GM12873 (cell line): ENCODE measurements around the gene SCAMP5.

Source experiments
- CTCF ChIP-seq: IDR thresholded peaks from 2 replicates; pipeline ENCODE4 v1.5.1; 2012; ENCODE audit warnings: low read depth, mild to moderate bottlenecking, moderate library complexity, low read length, control low read depth; ENCODE audit not compliant: insufficient read depth; ENCODE audit errors: missing control alignments

SCAMP5 gene

DNA sequence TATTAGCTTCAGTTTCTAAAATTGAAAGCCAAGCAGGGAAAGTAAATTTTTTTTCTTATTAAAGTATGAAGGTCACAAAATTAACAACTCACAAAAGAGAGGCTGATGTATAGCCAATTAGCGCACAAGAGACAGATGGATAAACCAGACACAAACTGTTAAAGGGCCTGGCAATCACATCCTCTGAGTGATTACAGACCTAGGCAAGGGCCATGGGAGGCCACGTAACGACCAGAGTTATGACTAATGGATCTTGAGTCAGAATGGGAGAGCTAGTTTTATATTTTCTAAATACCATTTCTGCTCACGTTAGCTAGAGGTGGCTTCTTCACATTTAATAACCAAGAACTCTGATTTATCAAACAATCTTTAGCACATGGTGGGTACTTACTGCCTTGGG, 17.8 kb upstream of the SCAMP5 start:
- no peak for TF ChIP-seq CTCF

GRCh38 chr15:74978077-74978476, 17.3 kb upstream of the SCAMP5 start:
- TF ChIP-seq CTCF, result no peak

DNA sequence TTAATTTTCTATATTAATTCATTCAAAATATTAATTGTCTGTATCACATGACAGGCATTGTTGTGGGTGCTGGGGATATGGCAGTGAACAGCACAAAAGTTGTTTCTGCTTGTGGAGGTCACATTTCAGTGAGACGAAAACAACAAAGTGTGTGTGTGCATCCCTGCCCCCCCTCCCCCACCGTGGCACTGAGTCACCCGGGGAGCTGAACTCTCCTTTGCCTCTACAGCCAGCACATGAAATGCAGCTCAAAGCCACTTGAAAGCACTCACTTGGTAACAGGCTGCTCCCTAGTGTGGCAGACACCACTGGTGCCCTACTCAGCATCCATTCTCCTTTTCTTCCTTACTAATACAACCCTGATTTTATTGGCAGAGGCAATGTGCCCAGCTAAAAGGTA, 16.9 kb upstream of the SCAMP5 start:
- no peak for TF ChIP-seq CTCF

- no peak for TF ChIP-seq CTCF
These were observed 13.2 kb upstream of the SCAMP5 start for GRCh38 chr15:74982183-74982582.

DNA sequence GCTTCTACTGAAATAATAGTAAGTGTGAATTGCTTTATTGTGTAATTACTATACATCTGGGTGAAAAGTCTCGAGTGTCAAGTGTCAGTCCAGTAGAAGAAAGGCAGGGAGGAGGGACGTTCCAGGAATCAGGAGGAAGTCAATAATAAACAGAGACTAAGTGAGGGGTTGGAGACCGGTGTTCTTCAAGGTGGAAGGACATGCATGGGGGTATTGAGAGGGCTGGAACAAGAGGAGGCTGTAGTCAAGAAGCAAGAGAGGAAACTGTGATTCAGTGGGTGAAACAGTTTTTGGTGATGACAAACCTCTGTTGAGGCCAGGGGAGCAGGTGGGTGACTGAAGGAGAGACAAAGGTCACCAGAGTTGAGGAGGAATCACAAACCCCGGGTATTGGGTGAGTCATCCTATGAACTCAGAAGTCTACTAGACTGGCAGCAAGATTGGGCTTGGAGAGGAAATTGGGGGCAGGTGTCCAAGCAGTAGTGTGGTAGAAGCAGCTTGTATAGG, 11.6 kb upstream of the SCAMP5 start:
- TF ChIP-seq CTCF, result no peak

DNA sequence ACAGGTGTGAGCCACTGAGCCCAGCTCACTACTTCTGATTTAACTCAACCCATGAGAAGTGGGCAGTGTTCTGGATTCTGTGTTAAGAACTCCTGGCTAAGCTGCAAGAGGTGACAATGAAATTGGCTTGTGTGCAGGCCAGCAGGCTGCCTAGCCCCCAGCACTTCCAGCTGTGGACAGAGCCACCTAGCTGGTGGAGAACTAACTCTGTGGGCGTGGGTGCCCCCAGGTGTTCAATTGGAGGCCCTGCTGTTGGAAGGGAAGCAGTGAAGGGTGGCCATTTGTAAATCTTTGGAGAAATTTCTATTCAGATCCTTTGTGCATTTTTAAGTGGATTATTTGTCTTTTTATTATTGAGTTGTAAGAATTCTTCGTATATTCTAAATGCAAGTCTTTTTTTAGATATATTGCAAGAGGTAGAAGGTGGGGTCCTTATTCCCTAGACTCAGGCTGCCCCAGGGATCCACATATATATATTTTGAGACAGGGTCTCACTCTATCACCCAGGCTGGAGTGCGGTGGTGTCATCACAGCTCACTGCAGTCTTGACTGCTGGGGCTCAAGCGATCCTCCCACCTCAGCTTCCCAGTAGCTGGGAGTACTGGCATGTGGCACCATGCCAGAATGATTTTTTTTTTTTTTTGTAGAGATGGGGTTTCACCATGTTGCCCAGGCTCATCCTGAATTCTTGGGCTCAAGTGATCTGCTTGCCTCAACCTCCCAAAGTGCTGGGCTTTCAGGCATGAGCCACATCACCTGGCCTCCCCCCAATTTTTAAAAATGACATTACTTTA, 7.2 kb upstream of the SCAMP5 start:
- peak; percentile 49 for TF ChIP-seq CTCF

DNA sequence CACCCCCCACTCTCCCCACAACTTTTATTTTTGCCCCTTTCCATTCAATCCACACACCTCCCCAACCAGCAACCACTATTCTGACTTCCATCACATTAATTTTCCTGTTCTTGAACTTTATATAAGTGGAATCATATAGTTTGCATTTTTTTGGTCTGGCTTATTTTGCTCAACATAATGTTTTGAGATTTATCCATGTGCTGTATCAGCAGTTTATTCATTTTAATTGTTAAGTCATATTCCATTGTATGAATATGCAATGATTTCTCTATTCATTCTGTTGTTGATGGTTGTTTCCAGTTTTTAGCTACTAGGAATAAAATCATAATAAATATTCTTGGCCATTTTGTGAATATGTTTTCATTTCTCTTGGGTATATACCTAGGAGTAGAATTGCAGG, 5.8 kb upstream of the SCAMP5 start:
- no peak for TF ChIP-seq CTCF

GRCh38 chr15:74992619-74993018, 2.7 kb upstream of the SCAMP5 start:
- TF ChIP-seq CTCF, result no peak
